A172 (cell line): ENCODE measurements around the gene CCDC3. TPM values are rescaled to one million over a fixed set of nuclear protein-coding genes. Genes with fewer than 3 reads are reported as not detected.
"Not testable (repeated sequence)": the region's sequence is repeated elsewhere in the genome, so short reads cannot be mapped to it uniquely, and the experiment has no call there.

Experiments used
- DNase-seq: peaks from one replicate; pipeline ENCODE4 v3.0.0-alpha.2; 2015; ENCODE audit warnings: low spot score
- total RNA-seq: library from RNA; depleted of rRNA; stranded (reverse); fragments of >200 nt; shearing (Covaris generic); gene quantifications from 2 replicates; pipeline ENCODE4 v1.2.3, GENCODE V29; 2014; rRNA removed

CCDC3 gene
- total RNA-seq: 0.03 TPM in 1 of 2 replicates, not detected in the other

DNA sequence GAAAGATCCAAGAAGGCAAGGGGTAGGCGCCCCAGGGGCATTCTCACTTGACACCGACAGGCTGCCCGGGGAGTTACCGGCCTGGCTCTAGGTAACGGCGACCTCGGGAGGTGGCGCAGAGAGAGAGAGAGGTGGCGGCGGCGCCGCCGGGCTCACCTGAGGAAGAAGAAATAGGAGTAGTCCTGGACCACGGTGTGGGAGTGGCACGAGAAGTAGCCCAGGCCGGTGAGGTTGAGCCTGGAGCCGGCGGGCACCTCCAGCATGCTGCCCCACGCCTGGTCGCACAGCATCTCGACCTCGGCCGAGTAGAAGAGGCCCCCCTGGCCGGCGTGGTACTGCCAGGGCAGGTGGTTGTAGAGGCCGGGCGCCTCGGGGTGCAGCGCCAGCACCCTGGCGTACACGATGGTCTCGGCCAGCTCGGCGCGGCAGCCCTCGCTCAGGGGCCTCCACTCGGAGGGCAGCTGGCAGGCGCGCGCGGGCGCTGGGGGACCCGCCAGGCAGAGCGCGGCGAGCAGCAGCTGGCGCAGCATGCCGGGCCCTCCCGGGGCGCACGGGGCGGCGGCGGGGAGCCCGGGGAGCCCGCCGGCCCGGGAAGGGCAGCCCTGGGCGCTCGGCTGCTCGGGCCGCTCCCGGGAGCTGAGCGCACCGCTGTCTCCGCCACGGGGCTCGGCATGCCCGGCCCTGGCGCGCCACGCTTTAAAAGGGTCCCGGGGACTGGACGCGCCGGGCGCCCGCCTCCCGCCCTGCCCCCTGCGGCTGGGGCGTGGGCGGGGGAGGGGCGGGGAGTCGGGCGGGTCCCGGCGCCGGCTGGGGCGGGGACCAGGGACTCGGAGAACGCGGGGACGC is at the start of gene CCDC3:
Gene CCDC3, minus strand, starts transcription at position 673 of the 846 bp plus-strand sequence. Its CDS starts 143 bp downstream, at position 530.
- DNase-seq: no peak

DNA sequence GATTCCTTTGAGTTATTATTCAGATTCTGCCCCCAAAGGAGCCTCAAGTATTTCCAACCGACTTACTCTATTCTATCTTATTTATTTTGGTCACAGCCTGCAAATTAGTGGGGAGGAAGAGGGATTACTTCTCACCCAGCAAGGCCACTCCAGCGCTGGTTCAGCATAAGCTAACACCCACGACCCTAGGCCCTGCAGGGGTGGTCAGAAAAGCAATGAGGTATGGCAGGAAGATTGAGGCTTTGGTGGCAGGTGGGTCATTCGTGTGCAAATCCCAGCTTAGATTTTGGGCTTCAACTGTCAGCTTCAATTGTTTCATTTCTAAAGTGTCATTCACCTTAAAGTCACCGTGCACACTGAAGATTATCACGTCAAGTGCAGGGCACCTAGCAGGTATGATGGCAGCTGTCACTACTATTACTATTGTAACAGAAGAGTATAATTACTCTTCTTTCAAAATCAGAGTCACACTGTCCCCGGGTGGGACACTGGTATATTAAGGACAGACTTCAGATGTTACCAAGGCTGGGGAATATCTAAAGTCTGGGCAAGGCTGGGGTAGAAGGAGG is 49.7 kb upstream of the CCDC3 start:
- no peak for DNase-seq

DNA sequence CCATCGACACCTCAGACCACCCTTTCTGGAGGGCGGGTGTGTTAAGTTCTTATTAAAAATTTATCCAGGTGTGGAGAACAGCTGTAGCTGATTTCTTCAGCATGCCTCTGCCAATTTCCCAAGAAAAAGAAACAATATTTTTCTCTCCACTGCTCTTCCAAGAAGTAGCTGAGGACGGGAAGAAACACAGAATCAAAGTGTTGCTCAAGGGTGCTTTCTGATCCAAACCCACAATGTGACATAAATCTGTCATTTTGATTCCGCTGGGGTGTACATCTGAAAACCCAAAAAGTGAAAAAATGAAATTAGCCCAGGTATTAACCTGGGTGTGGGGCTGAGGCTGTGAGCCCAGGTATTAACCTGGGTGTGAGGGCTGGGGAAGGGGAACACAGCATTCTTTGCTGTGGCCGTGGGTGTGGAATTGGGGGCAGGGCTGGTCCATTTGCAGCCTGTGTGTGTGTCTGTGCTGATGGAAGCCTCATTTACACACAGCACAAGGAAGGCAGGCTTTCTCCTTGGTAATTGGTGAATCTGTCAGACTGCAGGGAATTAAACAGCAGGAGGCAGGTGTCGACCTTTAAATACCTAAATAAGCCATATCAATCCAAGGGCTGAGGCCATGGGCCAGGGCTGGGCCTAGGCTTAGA is 48.4 kb upstream of the CCDC3 start:
- DNase-seq: no peak

DNA sequence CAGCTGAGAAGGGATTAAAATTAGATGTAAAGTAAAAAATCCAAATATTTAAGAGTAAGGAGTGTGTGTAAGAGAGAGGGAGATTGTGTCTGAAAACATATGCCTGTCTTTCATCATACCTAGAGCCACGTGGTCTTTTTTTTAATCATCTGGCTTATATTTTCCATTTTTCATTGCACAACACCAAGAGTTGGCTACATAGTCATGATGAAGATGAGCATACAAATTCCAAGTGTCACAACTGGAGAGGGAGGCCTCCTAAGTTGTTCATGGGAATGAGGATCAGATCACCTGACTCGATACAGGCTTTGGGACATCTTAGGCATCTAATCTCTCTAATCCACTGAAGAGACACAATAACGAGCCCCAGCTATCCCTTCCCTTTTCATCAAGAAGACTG is 47.2 kb upstream of the CCDC3 start:
- no peak for DNase-seq

DNA sequence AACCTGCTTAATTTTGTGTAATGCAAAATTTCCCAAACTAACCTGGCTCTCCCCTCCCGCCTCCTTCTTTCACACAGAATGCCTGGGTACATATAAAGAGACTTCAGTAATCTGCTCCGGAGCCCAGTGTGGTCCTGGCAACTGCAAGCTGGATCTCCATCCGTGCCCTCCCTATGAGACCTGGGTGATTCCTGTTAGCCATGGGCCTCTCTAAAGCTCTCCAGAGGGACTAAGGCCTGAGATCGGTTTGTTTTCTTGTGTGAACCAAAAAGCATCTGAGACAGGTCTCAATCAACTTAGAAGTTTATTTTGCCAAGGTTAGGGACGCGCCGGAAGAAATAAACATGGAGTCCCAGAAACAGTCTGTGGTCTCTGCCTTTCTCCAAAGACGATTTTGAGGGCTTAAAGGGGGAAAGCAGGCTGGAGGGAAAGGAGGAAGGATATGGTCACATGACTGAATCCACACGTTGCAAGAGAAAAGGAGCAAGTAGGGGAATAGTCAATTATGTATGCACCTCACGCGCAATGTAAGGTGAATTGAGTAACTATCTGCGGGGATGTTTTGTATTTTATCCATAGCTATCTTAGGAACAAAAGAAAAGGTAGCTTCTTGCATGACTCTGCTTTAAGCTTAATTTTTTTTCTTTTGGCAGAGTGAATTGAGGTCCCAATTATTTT is 46.2 kb upstream of the CCDC3 start:
- DNase-seq: no peak

DNA sequence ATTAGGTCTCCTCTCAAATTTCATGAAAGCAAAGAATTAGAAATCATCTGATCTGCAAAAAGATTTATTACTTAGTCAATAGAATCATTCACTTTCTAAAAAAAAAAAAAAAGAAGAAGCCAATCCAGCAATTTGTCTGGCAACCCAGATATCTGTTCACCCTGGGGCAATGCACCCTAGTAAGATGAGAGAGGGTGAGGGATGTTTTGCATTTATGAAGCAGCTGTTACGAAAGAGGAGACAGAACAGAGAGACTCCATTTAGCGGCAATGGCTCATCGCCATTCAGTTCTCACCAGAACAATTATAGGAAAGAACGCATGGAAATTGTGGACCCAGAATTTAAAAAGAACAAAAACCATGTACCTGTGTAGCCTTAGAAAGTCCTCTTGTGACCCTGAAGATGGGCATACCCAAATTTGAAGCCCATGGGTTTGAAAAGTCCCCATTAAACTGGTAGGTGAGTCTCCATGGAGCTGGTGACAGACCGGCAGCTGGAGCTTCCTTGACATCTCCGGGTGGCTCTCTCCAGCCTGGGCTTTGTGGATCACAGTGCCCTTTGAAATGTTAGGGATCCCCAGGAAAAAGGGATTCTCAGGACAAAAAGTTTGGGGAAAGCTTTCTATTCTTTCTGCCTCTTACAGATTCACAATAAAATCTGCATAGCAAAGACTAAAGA is 45.5 kb upstream of the CCDC3 start:
- DNase-seq: no peak

DNA sequence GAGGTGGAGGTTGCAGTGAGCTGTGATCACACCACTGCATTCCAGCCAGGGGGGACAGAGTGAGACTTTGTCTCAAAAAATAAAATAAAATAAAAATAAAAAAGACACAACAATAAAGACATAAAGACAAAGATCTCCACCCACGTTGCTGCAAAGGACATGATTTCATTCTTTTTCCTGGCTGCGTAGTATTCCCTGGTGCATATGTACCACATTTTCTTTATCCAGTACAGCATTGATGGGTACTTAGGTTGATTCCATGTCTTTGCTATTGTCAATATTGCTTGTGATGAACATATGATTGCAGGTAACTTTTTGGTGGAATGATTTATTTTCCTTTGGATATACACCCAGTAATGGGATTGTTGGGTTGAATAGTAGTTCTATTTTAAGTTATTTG is 42.0 kb upstream of the CCDC3 start:
- no peak for DNase-seq

DNA sequence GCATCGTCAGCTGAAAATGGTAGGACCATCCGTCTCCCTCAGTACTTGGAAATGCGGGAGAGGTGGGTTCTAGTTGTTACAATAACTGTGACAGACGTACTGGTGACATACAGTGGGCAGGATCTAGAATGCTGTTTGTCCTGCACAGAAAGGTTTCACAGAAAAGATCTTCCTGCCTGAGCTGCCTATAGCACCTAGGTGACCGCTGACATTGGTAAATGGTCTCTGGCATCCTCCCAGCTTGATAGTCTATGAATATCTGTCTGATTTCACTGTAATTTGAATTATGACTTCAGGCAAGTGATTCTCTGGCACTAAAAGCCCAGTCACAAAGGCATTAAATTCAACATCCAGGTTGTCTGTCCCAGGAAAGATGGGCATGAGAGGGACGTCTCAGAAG is 38.2 kb upstream of the CCDC3 start:
- no peak for DNase-seq

DNA sequence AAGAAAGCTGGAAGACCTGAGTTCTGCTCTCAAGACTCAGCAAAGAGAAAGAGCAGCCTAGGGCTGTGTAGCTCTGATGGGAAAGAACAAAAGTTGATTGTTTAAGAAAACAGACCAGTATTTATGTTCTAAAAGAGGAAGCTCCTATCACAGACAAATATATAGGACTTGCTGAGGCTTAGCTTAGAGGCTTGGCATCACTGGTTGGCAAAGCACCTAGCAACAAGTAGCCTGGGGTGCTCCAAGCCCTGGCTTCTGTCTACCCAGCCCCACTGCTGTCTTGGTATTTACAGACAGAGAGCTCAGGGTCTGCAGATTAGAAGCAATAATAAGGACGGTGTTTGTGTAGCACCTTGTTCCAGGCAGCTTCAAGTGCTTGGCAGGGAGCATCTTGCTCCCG is 36.9 kb upstream of the CCDC3 start:
- no peak for DNase-seq

DNA sequence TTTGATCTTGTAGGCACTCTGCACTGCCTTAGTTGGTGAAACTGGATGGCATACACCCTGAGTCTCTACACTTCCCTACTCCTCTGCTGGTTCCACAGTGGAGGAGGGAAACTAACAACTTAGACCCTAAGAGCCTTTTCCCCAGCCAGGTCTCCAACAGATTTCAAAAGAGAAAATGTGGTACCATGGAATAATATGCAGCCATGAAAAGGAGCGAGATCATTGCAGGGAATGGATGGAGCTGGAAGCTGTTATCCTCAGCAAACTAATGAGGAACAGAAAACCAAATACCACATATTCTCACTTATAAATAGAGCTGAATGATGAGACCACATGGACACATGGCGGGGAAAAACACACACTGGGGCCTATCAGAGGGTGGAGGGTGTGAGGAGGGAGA is 36.3 kb upstream of the CCDC3 start:
- DNase-seq: no peak

DNA sequence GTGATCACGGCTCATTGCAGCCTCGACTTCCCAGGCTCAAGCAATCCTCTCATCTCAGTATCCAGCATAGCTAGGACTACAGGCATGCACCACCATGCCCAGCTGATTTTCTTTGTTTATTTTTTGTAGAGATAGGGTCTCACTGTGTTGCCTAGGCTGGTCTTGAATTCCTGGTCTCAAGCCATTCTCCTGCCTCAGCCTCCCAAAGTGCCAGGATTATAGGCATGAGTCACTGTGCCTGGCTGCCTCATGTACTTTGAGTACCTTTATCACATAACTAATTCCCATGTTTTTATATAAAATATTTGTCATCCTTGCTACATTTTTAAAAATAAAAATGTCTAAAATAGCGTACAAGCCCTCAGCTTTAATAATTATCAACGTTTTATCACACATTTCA is 35.3 kb upstream of the CCDC3 start:
- DNase-seq: no peak

DNA sequence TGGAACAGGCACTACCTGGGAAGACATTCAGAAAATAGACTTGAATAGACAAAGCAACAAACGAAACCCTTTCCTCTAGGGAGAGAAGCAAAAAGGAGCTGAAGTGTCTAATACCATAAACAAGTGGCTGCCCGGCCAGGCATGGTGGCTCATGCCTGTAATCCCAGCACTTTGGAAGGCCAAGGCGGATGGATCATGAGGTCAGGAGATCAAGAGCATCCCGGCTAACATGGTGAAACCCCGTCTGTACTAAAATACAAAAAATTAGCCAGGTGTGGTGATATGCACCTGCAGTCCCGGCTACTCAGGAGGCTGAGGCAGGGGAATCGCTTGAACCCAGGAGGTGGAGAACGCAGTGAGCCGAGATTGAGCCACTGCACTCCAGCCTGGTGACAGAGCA is 34.2 kb upstream of the CCDC3 start:
- DNase-seq: not testable (repeated sequence)

DNA sequence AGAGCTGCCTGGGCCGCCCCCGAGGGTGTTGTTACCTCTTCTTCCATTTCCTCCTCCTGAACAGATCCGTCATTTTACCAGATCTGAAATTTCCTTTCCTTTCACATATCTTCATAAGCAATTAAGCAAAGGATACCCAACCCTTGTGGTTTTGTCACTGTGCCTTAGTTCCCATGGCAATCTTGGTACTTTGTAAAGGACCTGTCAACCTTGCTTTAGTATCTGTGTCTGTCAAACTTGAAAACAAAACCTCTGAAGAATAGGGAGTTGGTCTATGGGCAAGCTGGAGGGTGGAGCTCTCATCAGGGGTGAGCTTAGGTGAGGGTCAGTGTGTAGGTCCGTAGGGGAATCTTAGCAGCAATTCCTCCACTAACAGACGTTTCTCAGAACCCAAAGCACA is 25.4 kb upstream of the CCDC3 start:
- no peak for DNase-seq

DNA sequence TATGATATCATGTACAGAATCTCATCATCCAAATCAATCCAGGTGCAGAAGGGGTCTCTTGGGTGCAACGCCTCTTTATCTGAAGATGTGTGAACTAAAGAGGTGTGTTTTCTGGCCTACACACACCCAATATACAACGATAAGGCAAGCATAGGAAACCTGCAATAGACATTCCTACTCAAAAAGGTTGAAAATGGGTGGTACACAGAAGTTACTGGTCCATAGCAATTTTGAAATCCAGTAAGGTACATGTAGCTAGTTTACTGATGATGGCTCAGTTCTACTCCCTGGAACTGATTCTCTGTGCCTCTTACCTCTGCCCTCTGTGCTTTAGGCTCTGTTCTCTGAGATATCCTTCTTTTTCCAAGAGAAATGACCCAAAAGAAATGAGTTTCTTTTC is 22.2 kb upstream of the CCDC3 start:
- DNase-seq: no peak

DNA sequence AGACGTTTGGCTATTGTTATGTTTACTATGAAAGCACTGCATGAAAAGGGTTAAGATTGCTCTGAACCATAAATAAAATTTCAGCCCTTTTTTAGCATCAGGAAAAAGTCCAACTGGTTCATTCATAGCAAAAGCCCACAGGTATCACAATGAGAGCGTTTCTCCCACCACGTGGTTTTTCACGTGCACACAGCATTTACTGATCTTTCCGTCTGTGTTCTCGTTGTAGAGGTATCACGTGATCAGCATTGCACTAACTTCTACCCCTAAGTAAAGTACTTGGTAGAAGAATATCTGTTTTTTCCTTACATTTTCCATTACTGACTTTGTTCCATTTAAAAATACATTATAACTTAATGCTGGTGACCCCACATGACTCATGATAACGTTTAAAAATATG is 17.8 kb upstream of the CCDC3 start:
- DNase-seq: no peak

DNA sequence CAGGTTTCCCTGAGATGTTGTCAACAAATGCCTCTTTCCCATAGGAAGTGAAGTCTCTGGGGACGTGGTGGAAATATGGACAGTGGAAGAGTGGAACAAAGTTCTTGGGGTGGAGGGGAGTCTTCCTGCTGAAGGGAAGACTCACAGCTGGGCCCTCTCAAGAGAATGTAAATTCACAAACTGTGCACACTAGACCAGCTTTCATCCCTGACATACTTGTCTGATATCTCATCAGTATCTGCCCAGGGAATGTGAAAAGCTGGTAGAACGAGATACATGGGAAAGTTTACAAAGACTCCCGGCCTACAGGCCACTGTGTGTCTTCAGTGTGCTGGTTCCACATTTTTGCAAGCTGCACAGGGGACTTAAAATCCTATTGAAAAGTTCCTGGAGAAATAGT is 16.7 kb upstream of the CCDC3 start:
- DNase-seq: no peak

DNA sequence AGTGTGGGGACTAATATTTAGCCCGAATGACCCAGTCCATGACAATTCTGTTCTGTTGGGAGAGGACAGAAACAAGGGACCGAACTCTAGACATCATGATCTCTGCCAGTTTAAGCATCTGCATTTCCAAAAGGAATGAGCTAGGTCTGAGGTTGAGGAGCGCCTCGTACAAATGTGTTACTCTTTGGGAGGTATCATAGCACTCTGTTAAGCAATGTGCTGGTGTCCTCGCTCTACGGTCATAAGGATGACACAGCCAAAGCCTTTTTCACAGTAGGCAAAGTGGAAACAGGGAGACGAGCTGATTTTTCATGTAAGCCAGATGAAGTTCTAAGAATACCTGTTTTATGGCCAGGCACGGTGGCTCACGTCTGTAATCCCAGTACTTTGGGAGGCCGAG is 15.4 kb upstream of the CCDC3 start:
- no peak for DNase-seq

DNA sequence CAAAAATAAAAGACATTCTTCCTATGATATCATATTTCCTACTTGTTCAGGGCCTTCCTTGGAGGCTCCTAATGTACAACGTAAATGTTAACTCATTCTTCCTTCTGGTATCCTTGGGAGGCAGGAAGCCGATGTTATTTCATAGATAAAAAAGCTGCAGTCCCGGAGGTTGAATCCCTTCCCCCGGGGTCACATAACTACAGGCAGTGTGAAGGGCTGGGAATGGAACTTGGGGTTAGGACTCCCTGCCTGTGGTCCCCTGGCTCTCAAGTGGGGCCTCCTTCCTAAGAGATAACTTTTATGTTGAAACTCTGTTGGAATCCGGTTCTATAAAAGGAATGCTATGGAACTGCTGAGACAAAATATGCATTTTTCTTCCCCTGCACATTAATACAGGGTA is 14.9 kb upstream of the CCDC3 start:
- no peak for DNase-seq

DNA sequence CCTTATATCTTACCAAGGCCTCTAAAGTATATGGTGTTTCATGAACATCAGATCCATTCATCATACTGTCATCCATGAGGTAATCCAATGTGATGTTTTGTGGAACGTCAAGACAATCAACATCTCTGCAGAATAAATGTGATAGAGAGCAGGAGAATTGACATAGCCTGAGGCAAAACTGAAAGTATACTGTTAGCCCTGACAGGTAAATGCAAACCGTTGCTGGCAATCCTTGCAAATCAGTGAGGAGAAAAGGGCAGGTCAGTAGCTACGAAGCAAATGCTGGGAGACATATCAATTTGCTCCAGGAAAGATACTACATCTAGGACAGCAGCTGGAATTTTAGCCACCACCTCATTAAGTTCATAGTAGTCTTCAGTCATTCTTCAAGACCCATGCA is 4.5 kb upstream of the CCDC3 start:
- DNase-seq: no peak

DNA sequence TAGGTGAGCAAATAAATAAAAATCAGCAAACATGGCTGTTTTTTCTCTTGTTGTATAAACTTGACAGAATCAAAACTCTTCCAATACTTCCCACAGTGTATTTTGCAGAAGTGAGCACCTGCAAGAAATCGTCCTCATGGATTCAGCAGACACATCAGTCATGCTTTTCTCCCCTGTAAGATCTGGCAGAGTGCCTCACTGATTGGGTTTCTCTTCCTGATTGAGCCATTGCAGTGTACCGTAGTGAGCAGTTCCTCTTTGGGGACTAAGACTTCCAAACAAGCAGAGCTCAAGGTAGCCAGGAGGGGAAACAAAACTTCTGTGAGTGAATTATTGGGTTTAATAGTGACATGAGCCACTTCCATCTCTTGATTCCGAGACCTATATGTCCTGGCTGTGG is 2.2 kb upstream of the CCDC3 start:
- no peak for DNase-seq

DNA sequence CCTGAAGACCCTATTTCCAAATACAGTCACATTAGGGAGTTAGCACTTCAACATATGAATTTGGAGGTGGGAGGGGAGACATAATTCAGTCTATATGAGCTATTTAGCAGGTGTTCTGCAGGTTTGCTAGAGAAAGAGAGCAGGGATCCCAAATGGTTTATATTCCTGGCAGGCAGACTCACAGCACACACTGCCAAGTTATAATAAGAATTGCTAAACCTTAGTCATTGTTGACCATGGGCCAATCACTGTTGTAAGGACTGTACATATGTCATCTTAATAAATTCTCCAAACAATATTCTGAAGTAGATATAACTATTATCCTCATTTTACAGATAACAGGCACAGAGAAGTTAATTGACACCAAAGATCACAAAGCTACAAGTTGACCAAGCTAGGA is 1.5 kb upstream of the CCDC3 start:
- no peak for DNase-seq

DNA sequence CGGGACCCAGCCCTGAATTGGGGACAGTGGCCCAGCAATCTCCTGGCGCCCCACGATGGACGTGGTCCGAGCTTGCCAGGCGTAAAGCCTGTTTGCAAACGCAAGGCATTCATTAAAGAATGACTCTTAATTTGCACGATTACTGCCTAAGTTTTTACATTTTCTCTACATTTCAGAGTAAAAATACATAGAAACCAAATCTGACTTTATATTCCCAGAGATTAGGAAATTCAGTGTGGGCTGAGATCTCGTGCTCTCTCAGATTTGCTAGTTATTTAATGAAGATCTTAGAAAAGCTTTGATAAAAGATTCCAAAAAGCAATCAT is 337 bp upstream of the CCDC3 start:
- DNase-seq: no peak
